NCI-H1436 (cell line): Measurements from ENCODE around the gene RFX1.

ENCODE experiments used
- DNase-seq: peaks from one replicate; lab custom pipeline; 2025; lab: John Stamatoyannopoulos, UW

The RFX1 gene

GRCh38 chr19:13960863-13961784, 45.0 kb downstream of the RFX1 start:
- DNase-seq = no peak

GRCh38 chr19:13959962-13960862, 45.9 kb downstream of the RFX1 start:
- DNase-seq = no peak

GRCh38 chr19:13959141-13959961, 46.8 kb downstream of the RFX1 start:
- DNase-seq = no peak

- no peak for DNase-seq
Observed at GRCh38 chr19:13958043-13958442, 48.1 kb downstream of the RFX1 start.

- DNase-seq = no peak
Observed at GRCh38 chr19:13957051-13957450, 49.1 kb downstream of the RFX1 start.

- no peak for DNase-seq
Observed at GRCh38 chr19:13956365-13956744, 49.8 kb downstream of the RFX1 start.

- DNase-seq = no peak
Observed at GRCh38 chr19:13955662-13956364, 50.3 kb downstream of the RFX1 start.

GRCh38 chr19:13954185-13954584, 51.9 kb downstream of the RFX1 start:
- DNase-seq = no peak

GRCh38 chr19:13952931-13953531, 53.1 kb downstream of the RFX1 start:
- no peak for DNase-seq

GRCh38 chr19:13952154-13952930, 53.8 kb downstream of the RFX1 start, which contains the start of gene DCAF15:
Gene DCAF15, plus strand, starts transcription at chr19:13952509. Its CDS starts 4 bp downstream, at chr19:13952513.
- DNase-seq = peak; percentile 99

GRCh38 chr19:13951799-13952153, 54.3 kb downstream of the RFX1 start:
- DNase-seq = peak; percentile 52

- no peak for DNase-seq
Observed at GRCh38 chr19:13951043-13951442, 55.1 kb downstream of the RFX1 start.

GRCh38 chr19:13946414-13946813, 59.7 kb downstream of the RFX1 start:
- DNase-seq = no peak

- no peak for DNase-seq
Observed at GRCh38 chr19:13942023-13942684, 64.0 kb downstream of the RFX1 start.

- no peak for DNase-seq
Observed at GRCh38 chr19:13938301-13939064, 67.6 kb downstream of the RFX1 start, which contains the start of gene PODNL1. Gene PODNL1, minus strand, starts transcription at chr19:13938417. Its CDS starts 236 bp downstream, at chr19:13938181.

GRCh38 chr19:13937479-13938300, 68.4 kb downstream of the RFX1 start:
- DNase-seq = no peak

GRCh38 chr19:13935765-13936510, 70.2 kb downstream of the RFX1 start:
- no peak for DNase-seq
